K562 (cell line): ENCODE results near the gene CCDC68. TPM values are rescaled to one million over a fixed set of nuclear protein-coding genes. Genes with fewer than 3 reads are reported as not detected.

Source experiments
- ATAC-seq: fragments of 200-7000 bp; cut with Tn5 transposase; 3 replicates; pipeline ENCODE4 v1.9.1; 2020; ENCODE audit warnings: moderate library complexity
- BruUV-seq: library from RNA; stranded (reverse); fragments of 400-500 nt; replicated peaks from 2 replicates; lab custom pipeline; 2021; lab: Mats Ljungman, UMichigan
- CTCF ChIA-PET: fragments of 300-600 bp; formaldehyde crosslinking; extraction: SDS; loops from one replicate; lab custom pipeline; 2021; ENCODE audit warnings: low intra/inter-chr PET ratio; lab: Yijun Ruan, JAX
- POLR2A ChIA-PET: fragments of 300-600, 350-650 bp; sonication (Branson Sonifier 250); formaldehyde crosslinking; extraction: SDS; loops from one replicate; lab custom pipeline; 2021; ENCODE audit warnings: antibody characterized with exemption, inconsistent platforms; lab: Yijun Ruan, JAX
- DNase-seq, 4 experiments: peaks; one replicate each; pipeline versions ENCODE4 v3.0.0 to v3.0.0-alpha.2; 2011 to 2018; ENCODE audit warnings: low spot score in 3 of 4, mixed read lengths in 3 of 4; ENCODE audit errors: extremely low read depth in 1 of 4
- FAIRE-seq: peaks from 2 replicates; lab custom pipeline; 2011; peaks lifted over from hg19 to GRCh38; lab: Jason Lieb, UNC
- H2AFZ ChIP-seq: 2 replicates; pipeline ENCODE4 v1.6.0; 2011; ENCODE audit warnings: low read depth, low read length, control low read depth, inconsistent platforms
- H3K27ac ChIP-seq: fragments of 200-600 bp; 3 replicates; pipeline ENCODE4 v1.8.0; 2011; ENCODE audit warnings: low read depth, mild to moderate bottlenecking, control low read depth, inconsistent platforms, low read length, moderate library complexity, mixed read lengths; ENCODE audit errors: extremely low read depth
- H3K27me3 ChIP-seq, 2 experiments: fragments of 300-600 bp in 1 of 2; 2 replicates in 1 of 2; 3 replicates in 1 of 2; pipeline versions ENCODE4 v1.6.0 to v1.8.0; 2011; ENCODE audit warnings: inconsistent platforms in 2 of 2, low read length in 2 of 2, mild to moderate bottlenecking in 1 of 2, mixed read lengths in 1 of 2, moderate library complexity in 1 of 2; ENCODE audit not compliant: control insufficient read depth in 2 of 2, insufficient read depth in 2 of 2
- H3K36me3 ChIP-seq: fragments of 300-600 bp; 3 replicates; pipeline ENCODE4 v1.8.0; 2011; ENCODE audit warnings: mild to moderate bottlenecking, low read length, inconsistent platforms; ENCODE audit not compliant: control insufficient read depth, insufficient read depth
- H3K4me1 ChIP-seq, 2 experiments: fragments of 200-600 bp in 1 of 2; replicated peaks in 1 of 2; 2 replicates in 1 of 2; 3 replicates in 1 of 2; pipeline versions ENCODE4 v1.5.1 to v1.8.0; 2011; ENCODE audit warnings: inconsistent platforms in 2 of 2, low read length in 2 of 2, mild to moderate bottlenecking in 1 of 2, mixed read lengths in 1 of 2, moderate library complexity in 1 of 2; ENCODE audit not compliant: control insufficient read depth in 2 of 2, insufficient read depth in 2 of 2
- H3K4me2 ChIP-seq: 2 replicates; pipeline ENCODE4 v1.6.1; 2011; ENCODE audit warnings: low read length, control low read depth, inconsistent platforms, mixed read lengths; ENCODE audit not compliant: insufficient read depth
- H3K4me3 ChIP-seq: fragments of 200-600 bp; sonication (generic), shearing (Covaris generic); 2 replicates; pipeline ENCODE4 v1.5.1; 2016; ENCODE audit warnings: control low read depth, inconsistent platforms
- H3K79me2 ChIP-seq: fragments of 200-600 bp; 3 replicates; pipeline ENCODE4 v1.8.0; 2011; ENCODE audit warnings: low read length, inconsistent platforms; ENCODE audit not compliant: control insufficient read depth, insufficient read depth
- H3K9ac ChIP-seq, 2 experiments: 2 replicates each; pipeline versions ENCODE4 v1.6.0 to v1.6.1; 2011; ENCODE audit warnings: low read depth in 2 of 2, low read length in 2 of 2, control low read depth in 1 of 2, inconsistent platforms in 1 of 2, mild to moderate bottlenecking in 1 of 2, mixed read lengths in 1 of 2; ENCODE audit not compliant: insufficient read depth in 1 of 2
- H3K9me1 ChIP-seq: one replicate; pipeline ENCODE4 v1.6.0; 2011; ENCODE audit warnings: inconsistent platforms, mild to moderate bottlenecking, low read length, moderate library complexity; ENCODE audit not compliant: control insufficient read depth, insufficient read depth
- H3K9me3 ChIP-seq: replicated peaks from 2 replicates; pipeline ENCODE4 v1.5.1; 2011; ENCODE audit warnings: low read depth, low read length, inconsistent platforms; ENCODE audit not compliant: control insufficient read depth, insufficient read depth
- H4K20me1 ChIP-seq: replicated peaks from 2 replicates; pipeline ENCODE4 v1.6.1; 2011; ENCODE audit warnings: low read length, inconsistent platforms, mixed read lengths; ENCODE audit not compliant: control insufficient read depth, insufficient read depth
- ATF2 ChIP-seq: sonication (generic); formaldehyde crosslinking; IDR thresholded peaks from 2 replicates; pipeline ENCODE4 v1.8.1; 2022; ENCODE audit warnings: missing genetic modification reagents
- ESRRA ChIP-seq: fragments of 450-650 bp; IDR thresholded peaks from 2 replicates; pipeline ENCODE4 v1.6.1; 2014; ENCODE audit warnings: low read depth, mild to moderate bottlenecking, moderate library complexity, borderline replicate concordance
- ETV1 ChIP-seq: fragments of 450-650 bp; conservative IDR thresholded peaks from 2 replicates; pipeline ENCODE4 v1.6.1; 2016; ENCODE audit warnings: missing genetic modification characterization, control low read depth, low read depth, missing compliant biosample characterization
- KDM1A ChIP-seq, 2 experiments: fragments of 450-650 bp; IDR thresholded peaks; 2 replicates each; pipeline ENCODE4 v1.6.1; 2016; ENCODE audit warnings: mild to moderate bottlenecking in 2 of 2
- MYNN ChIP-seq, 2 experiments: sonication (generic); formaldehyde crosslinking in 1 of 2; IDR thresholded peaks; 2 replicates each; pipeline versions ENCODE4 v1.5.0 to v1.6.1; 2016 to 2020; ENCODE audit warnings: antibody characterized with exemption in 1 of 2, missing genetic modification reagents in 1 of 2
- NR2F6 ChIP-seq: fragments of 450-650 bp; formaldehyde crosslinking; IDR thresholded peaks from 2 replicates; pipeline ENCODE4 v1.4.0; 2020; ENCODE audit warnings: mild to moderate bottlenecking
- POLR2B ChIP-seq: fragments of 450-650 bp; IDR thresholded peaks from 2 replicates; pipeline ENCODE4 v1.6.1; 2018; ENCODE audit warnings: low read depth; ENCODE audit not compliant: partially characterized antibody
- SFPQ ChIP-seq: fragments of 200-400 bp; formaldehyde crosslinking; IDR thresholded peaks from 2 replicates; pipeline ENCODE4 v1.6.1; 2017; ENCODE audit warnings: mild to moderate bottlenecking, low read depth, low read length, moderate library complexity
- TAF9B ChIP-seq: fragments of 450-650 bp; IDR thresholded peaks from 2 replicates; pipeline ENCODE4 v1.6.1; 2018; ENCODE audit warnings: mild to moderate bottlenecking; ENCODE audit not compliant: partially characterized antibody
- TARDBP ChIP-seq: fragments of 450-650 bp; IDR thresholded peaks from 2 replicates; pipeline ENCODE4 v1.6.1; 2016
- ZNF232 ChIP-seq: sonication (generic); formaldehyde crosslinking; IDR thresholded peaks from 2 replicates; pipeline ENCODE4 v1.8.0; 2022; ENCODE audit warnings: mild to moderate bottlenecking, missing genetic modification reagents
- ZNF324 ChIP-seq: fragments of 250-450 bp; sonication (Bioruptor Pico); IDR thresholded peaks from 2 replicates; pipeline ENCODE4 v1.4.0; 2020; ENCODE audit warnings: mild to moderate bottlenecking
- ZNF445 ChIP-seq: fragments of 250-450 bp; sonication (Bioruptor Pico); IDR thresholded peaks from 2 replicates; pipeline ENCODE4 v1.4.0; 2020; ENCODE audit warnings: low read depth, mild to moderate bottlenecking, moderate library complexity
- ZNF586 ChIP-seq: fragments of 450-650 bp; formaldehyde crosslinking; conservative IDR thresholded peaks from 2 replicates; pipeline ENCODE4 v1.4.0; 2020; ENCODE audit warnings: mild to moderate bottlenecking, moderate library complexity
- WGBS: fragments of 100-300 bp; shearing (Covaris generic); methylation state at CpG from one replicate; pipeline ENCODE4 v1.1.6; 2016; ENCODE audit warnings: low coverage, mixed read lengths; ENCODE audit not compliant: insufficient coverage; ENCODE audit errors: missing lambda C conversion rate; 5-methylcytosine and 5-hydroxymethylcytosine counted together
- in situ Hi-C: fragments of 300-500 bp; cut with MboI; formaldehyde crosslinking; loops from 4 replicates; pipeline ENCODE4 v1.15.0; 2018; ENCODE audit warnings: inconsistent platforms, mixed read lengths
- intact Hi-C: fragments of 100-400 bp; cut with micrococcal nuclease; formaldehyde crosslinking; loops from 2 replicates; pipeline ENCODE4 v1.14.2; 2022
- polyA plus RNA-seq, 8 experiments: library from polyadenylated mRNA; depleted of rRNA in 4 of 8; stranded (reverse) in 5 of 8; unstranded in 3 of 8; fragments of >200 nt; fragmentation: Nextera tagmentation in 2 of 8; fragmentation: Illumina TruSeq in 1 of 8; extraction: Ambion mirVana in 2 of 8; extraction: Trizol in 1 of 8; gene quantifications; 2 replicates each; pipeline versions ENCODE4 v1.2.1 to v1.2.3, GENCODE V29; 2011 to 2014; ENCODE audit warnings: inconsistent platforms in 1 of 8, missing spikeins in 1 of 8
- total RNA-seq, 7 experiments: library from RNA; depleted of rRNA in 6 of 7; stranded (reverse); fragments of >200 nt in 6 of 7; fragmentation: Illumina TruSeq in 2 of 7; extraction: Trizol in 2 of 7; gene quantifications; 2 replicates each; pipeline versions ENCODE4 v1.2.1 to v1.2.3, GENCODE V29; 2011 to 2021; ENCODE audit warnings: low replicate concordance in 1 of 7
- TF ChIP-seq, protein P1 (sequence below): IDR thresholded peaks from 2 replicates; pipeline ENCODE4 v1.6.1; 2011; ENCODE audit not compliant: insufficient read length; ENCODE audit errors: extremely low read depth

CCDC68 gene
- total and polyA plus RNA-seq, 9 of the 15 experiments (the other 6 are each of a cell fraction or from before 2014, with no cell fraction given): 0.28 to 4.5 (median 1.4) TPM

GRCh38 chr18:55007602-55008001 is 48.3 kb upstream of the CCDC68 start:
- Histone ChIP-seq H3K9me3 (no peaks in the 10 kb centered on the region), H3K4me3 (no peak overlapping the region), H3K9me1 (no peaks in the 10 kb centered on the region), H3K79me2 (no peaks in the 10 kb centered on the region), H4K20me1 (no peaks in the 10 kb centered on the region), H2AFZ (no peak overlapping the region), H3K36me3 (no peaks in the 10 kb centered on the region), H3K4me2 (no peak overlapping the region), H3K4me1 (no peaks in the 10 kb centered on the region), H3K27me3 (no peaks in the 10 kb centered on the region), H3K27ac (no peak overlapping the region), H3K9ac (no peak overlapping the region)
- TF ChIP-seq TAF9B (no peak), SFPQ (no peak), MYNN (IDR thresholded peaks at IDR 0.05) (no peak), MYNN (CRISPR knock-in tag; IDR thresholded peaks at IDR 0.05) (no peak), KDM1A (IDR thresholded peaks at IDR 0.05) (no peak), ZNF586 (no peak), ZNF232 (CRISPR knock-in tag) (no peak), ZNF445 (CRISPR knock-in tag) (no peak), NR2F6 (no peak), ESRRA (no peak), TARDBP (no peak), ATF2 (no peak), ZNF324 (CRISPR knock-in tag) (no peak), POLR2B (no peak), ETV1 (tag) (no peak)
- TF ChIP-seq, protein P1, sequence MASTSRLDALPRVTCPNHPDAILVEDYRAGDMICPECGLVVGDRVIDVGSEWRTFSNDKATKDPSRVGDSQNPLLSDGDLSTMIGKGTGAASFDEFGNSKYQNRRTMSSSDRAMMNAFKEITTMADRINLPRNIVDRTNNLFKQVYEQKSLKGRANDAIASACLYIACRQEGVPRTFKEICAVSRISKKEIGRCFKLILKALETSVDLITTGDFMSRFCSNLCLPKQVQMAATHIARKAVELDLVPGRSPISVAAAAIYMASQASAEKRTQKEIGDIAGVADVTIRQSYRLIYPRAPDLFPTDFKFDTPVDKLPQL: no peak
- ChIA-PET POLR2A (no interaction called here), CTCF (no interaction called here)
- intact Hi-C loops: no loop called here
- ATAC-seq (no peak), DNase-seq (no peak), FAIRE-seq (no peak)
- BruUV-seq: no TSS peak
- in situ Hi-C loops: no loop called here
- WGBS: 0% methylated on average over 4 of the region's 4 CpGs
